ENCODE measurements around the gene LIMS1. TPM values are rescaled to one million over a fixed set of nuclear protein-coding genes. Genes with fewer than 3 reads are reported as not detected.

Gene LIMS1
- total RNA-seq, 4 donors from 2014 or later = 37.4 to 357 (median 112) TPM

DNA sequence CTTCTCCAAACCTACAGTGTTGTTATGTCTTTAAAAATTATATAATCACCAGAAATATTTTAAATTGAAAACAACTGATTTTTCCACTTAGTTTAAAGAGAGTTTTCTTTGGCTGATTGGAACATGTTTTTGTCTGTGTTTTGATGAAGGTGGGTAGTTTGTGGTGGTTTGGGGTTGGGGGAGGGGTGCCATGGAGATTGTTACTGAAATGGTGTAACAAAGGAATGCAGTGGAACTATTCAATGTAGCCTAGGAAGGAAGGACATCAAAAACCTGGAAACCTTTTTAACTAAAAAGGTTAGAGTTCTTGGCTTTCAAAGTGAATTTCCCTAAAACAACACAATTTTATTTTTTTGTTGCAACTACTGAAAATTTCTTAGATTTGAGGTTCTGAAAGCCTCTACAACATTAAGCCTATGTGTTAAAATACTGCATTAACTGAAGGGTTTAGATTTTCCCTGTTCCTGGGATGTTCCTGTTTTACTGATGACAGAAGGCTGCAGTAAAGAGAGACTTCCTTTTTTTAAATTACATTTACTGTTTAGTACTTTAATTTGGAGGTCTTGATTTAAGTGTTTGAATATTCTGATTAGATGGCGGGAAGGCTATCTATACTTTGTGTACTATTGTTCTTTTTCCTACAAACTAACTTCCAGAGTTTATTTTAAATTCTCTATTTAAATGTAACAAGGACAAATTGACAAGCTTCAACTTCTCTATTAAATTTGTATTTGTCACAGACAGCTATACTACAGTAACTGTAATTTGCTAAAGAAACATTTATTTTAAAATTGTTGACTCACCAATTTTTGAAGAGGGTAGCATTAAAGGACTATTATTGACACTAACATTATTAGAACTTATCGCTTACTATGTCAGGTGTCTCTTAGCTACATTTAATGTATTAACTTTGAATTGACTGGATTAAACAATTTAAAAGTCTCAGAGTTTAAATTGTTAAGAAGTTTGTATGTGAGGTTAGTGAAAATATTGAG lies 87.7 kb downstream of the LIMS1 start:
- H3K36me3 ChIP-seq = no peaks in the 10 kb centered on the region
- DNase-seq = no peak
- H3K27me3 ChIP-seq = no peaks in the 10 kb centered on the region
- H3K4me3 ChIP-seq = no peak overlapping the region
- peaks cover 7% of the 10 kb centered on the region in 2 donors for H3K4me1 ChIP-seq
- intact Hi-C loops (cut with DNase I; ENCODE audit: low total_unique reads) = no loop called here
- TF ChIP-seq, protein P1, sequence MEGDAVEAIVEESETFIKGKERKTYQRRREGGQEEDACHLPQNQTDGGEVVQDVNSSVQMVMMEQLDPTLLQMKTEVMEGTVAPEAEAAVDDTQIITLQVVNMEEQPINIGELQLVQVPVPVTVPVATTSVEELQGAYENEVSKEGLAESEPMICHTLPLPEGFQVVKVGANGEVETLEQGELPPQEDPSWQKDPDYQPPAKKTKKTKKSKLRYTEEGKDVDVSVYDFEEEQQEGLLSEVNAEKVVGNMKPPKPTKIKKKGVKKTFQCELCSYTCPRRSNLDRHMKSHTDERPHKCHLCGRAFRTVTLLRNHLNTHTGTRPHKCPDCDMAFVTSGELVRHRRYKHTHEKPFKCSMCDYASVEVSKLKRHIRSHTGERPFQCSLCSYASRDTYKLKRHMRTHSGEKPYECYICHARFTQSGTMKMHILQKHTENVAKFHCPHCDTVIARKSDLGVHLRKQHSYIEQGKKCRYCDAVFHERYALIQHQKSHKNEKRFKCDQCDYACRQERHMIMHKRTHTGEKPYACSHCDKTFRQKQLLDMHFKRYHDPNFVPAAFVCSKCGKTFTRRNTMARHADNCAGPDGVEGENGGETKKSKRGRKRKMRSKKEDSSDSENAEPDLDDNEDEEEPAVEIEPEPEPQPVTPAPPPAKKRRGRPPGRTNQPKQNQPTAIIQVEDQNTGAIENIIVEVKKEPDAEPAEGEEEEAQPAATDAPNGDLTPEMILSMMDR (IDR thresholded peaks at IDR 0.05) = no peak
- no peak for TF ChIP-seq POLR2A (IDR thresholded peaks at IDR 0.05)
- no peaks in the 10 kb centered on the region for H3K9me3 ChIP-seq
- H3K27ac ChIP-seq = peak overlapping the region in 1 of 2 donors; percentile 42

DNA sequence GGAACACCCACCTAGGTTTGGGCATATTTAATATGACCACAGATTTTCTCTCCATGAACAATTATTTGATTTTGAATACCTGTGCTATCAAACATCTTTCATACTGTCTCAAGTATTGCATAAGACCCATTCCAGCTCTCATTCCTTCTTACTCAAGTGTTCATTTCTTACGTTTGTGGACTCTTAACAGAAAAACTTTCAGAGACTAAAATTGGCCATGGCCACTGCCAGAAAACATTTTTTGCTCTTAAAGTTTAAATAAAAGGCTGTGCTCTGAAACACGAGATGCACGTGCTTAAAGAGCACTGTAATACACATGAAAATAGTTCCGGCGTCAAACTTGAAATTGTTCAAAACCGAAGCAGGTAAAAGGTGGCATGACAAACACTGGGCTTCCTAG lies 89.3 kb downstream of the LIMS1 start:
- H3K27ac ChIP-seq = peak overlapping the region in 1 of 2 donors; percentile 20
- no peak overlapping the region for H3K4me3 ChIP-seq
- TF ChIP-seq, protein P1 (IDR thresholded peaks at IDR 0.05) = no peak
- no peak for TF ChIP-seq POLR2A (IDR thresholded peaks at IDR 0.05)
- H3K9me3 ChIP-seq = no peaks in the 10 kb centered on the region
- DNase-seq = no peak
- intact Hi-C loops (cut with DNase I; ENCODE audit: low total_unique reads) = no loop called here
- H3K36me3 ChIP-seq = no peaks in the 10 kb centered on the region
- no peaks in the 10 kb centered on the region for H3K27me3 ChIP-seq
- H3K4me1 ChIP-seq = peaks cover 0 to 5% of the 10 kb centered on the region in 2 donors

DNA sequence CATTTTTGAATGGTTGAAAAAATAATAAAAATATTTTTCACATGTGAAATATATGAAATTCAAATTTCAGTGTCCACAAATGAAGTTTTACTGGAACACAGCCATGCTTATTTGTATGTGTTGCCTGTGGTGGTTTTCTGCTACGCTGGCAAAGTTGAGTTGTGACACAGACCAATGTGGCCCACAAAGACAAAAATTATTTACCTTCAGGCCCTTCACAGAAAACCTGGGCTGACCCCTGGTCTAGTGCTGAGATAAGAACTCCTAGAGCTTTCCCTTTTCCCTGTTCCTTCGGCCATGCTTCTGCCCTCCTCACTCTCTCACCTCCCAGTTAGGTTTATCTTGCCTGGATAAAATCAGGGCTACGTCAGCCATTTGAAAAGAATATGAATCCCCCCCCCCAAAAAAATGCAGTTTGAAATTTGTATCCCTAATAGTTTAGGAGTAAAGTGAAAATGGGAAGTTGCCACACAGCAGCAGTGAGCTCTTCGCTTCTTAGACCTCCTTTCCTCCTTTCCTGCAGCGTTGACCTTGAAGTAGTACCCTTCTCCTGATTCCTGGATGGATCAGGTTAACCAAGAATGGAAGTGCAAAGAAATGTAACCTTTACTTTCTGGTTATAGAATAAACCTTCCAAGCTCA lies 91.0 kb downstream of the LIMS1 start:
- no peak overlapping the region for H3K27ac ChIP-seq
- no peaks in the 10 kb centered on the region for H3K27me3 ChIP-seq
- TF ChIP-seq, protein P1 (IDR thresholded peaks at IDR 0.05) = no peak
- TF ChIP-seq POLR2A (IDR thresholded peaks at IDR 0.05) = no peak
- no peaks in the 10 kb centered on the region for H3K9me3 ChIP-seq
- no peak overlapping the region for H3K4me3 ChIP-seq
- intact Hi-C loops (cut with DNase I; ENCODE audit: low total_unique reads) = no loop called here
- H3K4me1 ChIP-seq = no peaks in the 10 kb centered on the region
- no peak for DNase-seq
- no peaks in the 10 kb centered on the region for H3K36me3 ChIP-seq

DNA sequence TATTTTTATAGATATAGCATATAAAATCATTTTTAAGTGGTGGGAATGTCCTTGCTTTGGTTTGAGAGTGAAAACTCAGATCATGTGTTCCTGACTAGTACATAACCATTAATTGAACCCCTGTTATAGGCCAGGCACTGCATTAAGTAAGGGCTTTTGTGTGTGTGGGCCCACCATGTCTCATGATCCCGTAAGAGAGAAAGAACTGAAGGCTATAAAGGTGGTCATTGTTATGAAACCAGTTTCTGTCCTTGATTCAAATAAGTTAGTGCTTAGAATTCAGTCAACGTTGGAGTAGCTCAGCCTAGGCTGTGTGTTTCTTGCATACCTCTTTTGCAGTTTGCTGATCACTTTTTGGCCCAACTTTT lies 91.5 kb downstream of the LIMS1 start:
- DNase-seq = no peak
- intact Hi-C loops (cut with DNase I; ENCODE audit: low total_unique reads) = no loop called here
- Histone ChIP-seq H3K36me3 (no peaks in the 10 kb centered on the region), H3K27me3 (no peaks in the 10 kb centered on the region), H3K9me3 (no peaks in the 10 kb centered on the region), H3K27ac (no peak overlapping the region), H3K4me3 (no peak overlapping the region), H3K4me1 (no peaks in the 10 kb centered on the region)
- TF ChIP-seq, protein P1 (IDR thresholded peaks at IDR 0.05) = no peak
- no peak for TF ChIP-seq POLR2A (IDR thresholded peaks at IDR 0.05)

DNA sequence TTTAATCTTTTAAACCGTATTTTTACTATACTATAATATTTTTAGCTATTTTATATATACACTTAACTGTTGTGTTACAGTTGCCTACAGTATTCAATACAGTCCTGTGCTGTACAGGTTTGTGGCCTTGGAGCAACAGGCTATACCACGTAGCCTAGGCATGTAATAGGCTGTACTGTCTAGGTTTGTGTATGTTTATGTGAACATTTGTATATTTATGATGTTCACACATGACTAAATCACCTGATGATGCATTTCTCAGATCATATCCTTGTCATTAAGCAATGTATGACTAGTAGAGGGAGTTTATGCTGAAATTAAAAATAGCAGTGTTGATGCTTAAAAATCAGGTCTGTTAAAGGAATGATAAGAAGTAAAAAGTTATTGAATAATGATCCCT lies 92.7 kb downstream of the LIMS1 start:
- intact Hi-C loops (cut with DNase I; ENCODE audit: low total_unique reads) = no loop called here
- H3K27me3 ChIP-seq = no peaks in the 10 kb centered on the region
- H3K27ac ChIP-seq = no peak overlapping the region
- no peaks in the 10 kb centered on the region for H3K36me3 ChIP-seq
- H3K4me1 ChIP-seq = no peaks in the 10 kb centered on the region
- H3K4me3 ChIP-seq = no peak overlapping the region
- no peak for DNase-seq
- TF ChIP-seq, protein P1 (IDR thresholded peaks at IDR 0.05) = no peak
- no peak for TF ChIP-seq POLR2A (IDR thresholded peaks at IDR 0.05)
- H3K9me3 ChIP-seq = no peaks in the 10 kb centered on the region
